ENCODE results near the gene KLHL34. TPM values are rescaled to one million over a fixed set of nuclear protein-coding genes. Genes with fewer than 3 reads are reported as not detected.

The KLHL34 gene
- total RNA-seq, 1 donor from 2014 or later, result not detected

DNA sequence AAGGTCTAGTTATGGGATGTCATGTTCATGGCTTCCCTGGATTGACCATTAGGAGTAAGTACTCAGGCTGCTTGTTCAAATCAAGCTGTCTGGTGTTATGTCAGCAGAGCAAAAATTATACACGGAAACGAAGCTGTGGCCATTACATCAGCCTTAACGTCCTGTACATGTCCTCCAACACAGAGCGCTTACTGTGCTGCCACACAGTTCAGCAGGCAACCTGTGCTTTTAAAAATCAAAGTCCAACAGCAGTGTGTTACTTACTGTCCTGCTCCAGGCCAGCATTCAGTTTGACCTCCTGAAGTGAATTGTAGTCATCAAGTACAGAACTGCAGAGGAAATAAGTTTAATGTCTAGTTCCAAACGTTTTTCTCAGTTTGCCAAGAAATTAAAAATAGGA lies 46.0 kb downstream of the KLHL34 start:
- TF ChIP-seq, protein P1, sequence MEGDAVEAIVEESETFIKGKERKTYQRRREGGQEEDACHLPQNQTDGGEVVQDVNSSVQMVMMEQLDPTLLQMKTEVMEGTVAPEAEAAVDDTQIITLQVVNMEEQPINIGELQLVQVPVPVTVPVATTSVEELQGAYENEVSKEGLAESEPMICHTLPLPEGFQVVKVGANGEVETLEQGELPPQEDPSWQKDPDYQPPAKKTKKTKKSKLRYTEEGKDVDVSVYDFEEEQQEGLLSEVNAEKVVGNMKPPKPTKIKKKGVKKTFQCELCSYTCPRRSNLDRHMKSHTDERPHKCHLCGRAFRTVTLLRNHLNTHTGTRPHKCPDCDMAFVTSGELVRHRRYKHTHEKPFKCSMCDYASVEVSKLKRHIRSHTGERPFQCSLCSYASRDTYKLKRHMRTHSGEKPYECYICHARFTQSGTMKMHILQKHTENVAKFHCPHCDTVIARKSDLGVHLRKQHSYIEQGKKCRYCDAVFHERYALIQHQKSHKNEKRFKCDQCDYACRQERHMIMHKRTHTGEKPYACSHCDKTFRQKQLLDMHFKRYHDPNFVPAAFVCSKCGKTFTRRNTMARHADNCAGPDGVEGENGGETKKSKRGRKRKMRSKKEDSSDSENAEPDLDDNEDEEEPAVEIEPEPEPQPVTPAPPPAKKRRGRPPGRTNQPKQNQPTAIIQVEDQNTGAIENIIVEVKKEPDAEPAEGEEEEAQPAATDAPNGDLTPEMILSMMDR (IDR thresholded peaks at IDR 0.05), result no peak
- no peaks in the 10 kb centered on the region for H3K4me1 ChIP-seq
- DNase-seq, result no peak
- no peak for ATAC-seq
- H3K36me3 ChIP-seq, result no peaks in the 10 kb centered on the region
- no peaks in the 10 kb centered on the region for H3K9me3 ChIP-seq
- no peak overlapping the region for H3K27ac ChIP-seq
- H3K4me3 ChIP-seq, result no peak overlapping the region
- H3K27me3 ChIP-seq (ENCODE audit: low read depth), result no peaks in the 10 kb centered on the region
- intact Hi-C loops (cut with DNase I), result no loop called here

DNA sequence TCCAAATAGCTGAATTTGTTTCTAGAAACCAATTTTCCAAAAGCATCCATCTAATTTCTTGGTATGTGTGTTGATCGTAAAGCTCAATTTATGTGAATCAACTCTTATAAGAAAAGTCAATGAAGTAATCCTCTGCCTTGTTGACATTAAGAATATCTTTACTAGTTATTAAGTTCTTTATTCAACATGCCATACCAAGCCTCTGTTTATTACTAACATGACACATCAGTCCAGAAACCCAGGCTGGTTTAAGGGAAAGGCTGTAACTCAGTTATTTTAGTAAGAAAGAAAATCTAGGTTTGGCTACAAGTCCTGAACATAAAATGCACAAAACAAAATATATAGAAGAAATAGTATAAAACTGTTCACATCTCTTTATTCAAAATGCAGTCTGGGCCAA lies 48.0 kb downstream of the KLHL34 start:
- Histone ChIP-seq H3K27ac (no peak overlapping the region), H3K4me1 (no peaks in the 10 kb centered on the region), H3K27me3 (ENCODE audit: low read depth) (no peaks in the 10 kb centered on the region), H3K36me3 (no peaks in the 10 kb centered on the region), H3K4me3 (no peak overlapping the region), H3K9me3 (no peaks in the 10 kb centered on the region)
- ATAC-seq (no peak), DNase-seq (no peak)
- TF ChIP-seq, protein P1 (IDR thresholded peaks at IDR 0.05), result no peak
- intact Hi-C loops (cut with DNase I), result no loop called here

DNA sequence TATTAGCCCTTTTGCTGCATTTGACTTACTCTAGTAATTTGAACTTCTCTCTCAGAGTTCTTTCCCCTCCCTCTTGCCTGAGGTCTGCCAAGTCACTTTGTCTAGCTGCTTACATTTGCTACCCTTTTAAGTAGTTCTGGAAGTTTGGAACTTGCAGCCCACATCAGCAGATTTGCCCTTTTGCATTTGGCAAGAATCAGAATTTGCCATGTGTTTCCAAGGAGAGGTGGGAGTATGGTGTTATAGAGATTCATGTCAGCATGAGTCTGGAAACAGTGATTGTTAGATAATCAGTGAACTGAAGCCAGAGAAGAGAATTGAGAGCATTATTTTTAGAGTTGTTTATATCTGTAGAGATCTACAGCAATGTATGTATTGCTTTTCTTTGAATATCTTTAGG lies 52.1 kb downstream of the KLHL34 start:
- DNase-seq, result no peak
- TF ChIP-seq, protein P1 (IDR thresholded peaks at IDR 0.05), result no peak
- Histone ChIP-seq H3K27ac (no peak overlapping the region), H3K4me1 (no peaks in the 10 kb centered on the region), H3K27me3 (ENCODE audit: low read depth) (no peaks in the 10 kb centered on the region), H3K36me3 (no peaks in the 10 kb centered on the region), H3K4me3 (no peak overlapping the region), H3K9me3 (no peaks in the 10 kb centered on the region)
- no peak for ATAC-seq
- intact Hi-C loops (cut with DNase I), result no loop called here

Other genes starting within 250 kb of the KLHL34 start
- not detected for gene SMPX, start 99.8 kb upstream of the KLHL34 start, total RNA-seq
- 11.2 TPM for gene MBTPS2, start 181.3 kb upstream of the KLHL34 start, total RNA-seq
- 1.1 TPM for gene YY2, start 197.7 kb upstream of the KLHL34 start, total RNA-seq

Measured in lower lobe of right lung (tissue), 2 donors.